Karpas-422 (cell line): ENCODE data around the gene UBE2V1. TPM values are rescaled to one million over a fixed set of nuclear protein-coding genes. Genes with fewer than 3 reads are reported as not detected.
"Not testable (repeated sequence)": the region's sequence is repeated elsewhere in the genome, so short reads cannot be mapped to it uniquely, and the experiment has no call there.

Experiments
- DNase-seq: peaks from one replicate; pipeline ENCODE4 v3.0.0-alpha.2; 2015
- H2AFZ ChIP-seq: fragments of 200-600 bp; sonication (generic); 2 replicates; pipeline ENCODE4 v1.6.1; 2014; ENCODE audit warnings: antibody characterized with exemption, low read length, mixed read lengths
- H3K27ac ChIP-seq: fragments of 200-600 bp; sonication (generic); 2 replicates; pipeline ENCODE4 v1.5.1; 2014; ENCODE audit warnings: mild to moderate bottlenecking, low read length, moderate library complexity
- H3K27me3 ChIP-seq: fragments of 200-600 bp; sonication (generic); 2 replicates; pipeline ENCODE4 v1.6.1; 2014; ENCODE audit warnings: low read length, mixed read lengths
- H3K36me3 ChIP-seq: fragments of 200-600 bp; sonication (generic); 2 replicates; pipeline ENCODE4 v1.6.1; 2014; ENCODE audit warnings: low read length, mixed read lengths; ENCODE audit not compliant: insufficient read depth
- H3K4me1 ChIP-seq: fragments of 200-600 bp; sonication (generic); 2 replicates; pipeline ENCODE4 v1.6.1; 2014; ENCODE audit warnings: mild to moderate bottlenecking, low read length, mixed read lengths
- H3K4me2 ChIP-seq: fragments of 200-600 bp; sonication (generic); 2 replicates; pipeline ENCODE4 v1.6.1; 2014; ENCODE audit warnings: low read length, low read depth, mild to moderate bottlenecking; ENCODE audit not compliant: poor library complexity, severe bottlenecking
- H3K4me3 ChIP-seq: fragments of 200-600 bp; sonication (generic); 2 replicates; pipeline ENCODE4 v1.5.1; 2014; ENCODE audit warnings: mild to moderate bottlenecking, antibody characterized with exemption, low read length, mixed read lengths
- H3K79me2 ChIP-seq: fragments of 200-600 bp; sonication (generic); 2 replicates; pipeline ENCODE4 v1.6.1; 2014; ENCODE audit warnings: mild to moderate bottlenecking, low read length, mixed read lengths
- H3K9ac ChIP-seq: fragments of 200-600 bp; sonication (generic); 2 replicates; pipeline ENCODE4 v1.6.0; 2014; ENCODE audit warnings: low read length
- H3K9me2 ChIP-seq: fragments of 200-600 bp; sonication (generic), shearing (Covaris generic); replicated peaks from 2 replicates; pipeline ENCODE4 v1.6.0; 2014; ENCODE audit warnings: mild to moderate bottlenecking, low read length, moderate library complexity; ENCODE audit not compliant: insufficient read depth
- H3K9me3 ChIP-seq: fragments of 300-700, 200-600 bp; sonication (generic); 2 replicates; pipeline ENCODE4 v1.6.1; 2014; ENCODE audit warnings: low read length, mixed read lengths
- H4K20me1 ChIP-seq: fragments of 200-600 bp; sonication (generic); 2 replicates; pipeline ENCODE4 v1.6.1; 2014; ENCODE audit warnings: mild to moderate bottlenecking, antibody characterized with exemption, low read length, low read depth; ENCODE audit not compliant: insufficient read depth
- total RNA-seq: library from RNA; depleted of rRNA; stranded (reverse); fragments of >200 nt; shearing (Covaris generic); gene quantifications from 2 replicates; pipeline ENCODE4 v1.2.3, GENCODE V29; 2014; ENCODE audit warnings: low replicate concordance

UBE2V1 gene
- total RNA-seq, 1 experiment from 2014 or later, result 95.6 TPM

DNA sequence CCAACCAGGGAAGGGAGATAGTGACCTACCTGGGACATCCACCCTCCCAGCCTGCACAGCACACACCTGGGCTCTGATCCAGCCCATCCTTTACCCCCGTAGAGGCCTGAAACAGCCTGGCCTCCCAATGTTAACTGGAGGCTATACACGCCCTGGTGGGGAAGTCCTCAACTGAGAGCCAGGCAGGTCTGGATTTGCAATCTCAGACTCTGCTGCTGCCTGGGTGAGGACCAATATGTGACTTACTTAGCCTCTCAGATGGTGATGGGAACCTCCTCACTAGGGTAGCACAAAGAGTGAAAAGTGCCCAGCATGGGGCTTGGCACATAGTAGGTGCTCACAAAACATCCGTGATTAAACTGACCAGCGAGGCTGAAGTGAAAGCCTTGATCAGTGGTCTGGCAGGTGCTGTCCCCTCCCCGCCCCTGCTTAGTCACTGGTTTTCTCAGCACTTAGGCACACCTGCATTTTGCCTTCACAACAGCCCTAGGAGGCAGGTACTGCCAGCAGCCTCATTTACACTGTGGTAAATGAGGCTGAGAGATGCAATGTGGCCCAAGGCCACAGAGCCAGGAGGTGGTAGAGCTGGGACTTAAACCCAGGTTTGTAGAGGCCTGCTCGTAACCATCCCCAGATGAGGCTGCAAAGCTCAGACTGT lies 28.2 kb upstream of the UBE2V1 start:
- Histone ChIP-seq H3K4me2 (no peak overlapping the region), H2AFZ (no peak overlapping the region), H4K20me1 (no peaks in the 10 kb centered on the region), H3K79me2 (peaks cover 36% of the 10 kb centered on the region), H3K36me3 (peaks cover 4% of the 10 kb centered on the region; the same call in 1 of the 2 replicates), H3K4me3 (no peak overlapping the region), H3K27me3 (no peaks in the 10 kb centered on the region), H3K27ac (no peak overlapping the region), H3K9ac (no peak overlapping the region), H3K9me3 (no peaks in the 10 kb centered on the region), H3K9me2 (no peaks in the 10 kb centered on the region), H3K4me1 (peaks cover under 1% of the 10 kb centered on the region)
- no peak for DNase-seq

DNA sequence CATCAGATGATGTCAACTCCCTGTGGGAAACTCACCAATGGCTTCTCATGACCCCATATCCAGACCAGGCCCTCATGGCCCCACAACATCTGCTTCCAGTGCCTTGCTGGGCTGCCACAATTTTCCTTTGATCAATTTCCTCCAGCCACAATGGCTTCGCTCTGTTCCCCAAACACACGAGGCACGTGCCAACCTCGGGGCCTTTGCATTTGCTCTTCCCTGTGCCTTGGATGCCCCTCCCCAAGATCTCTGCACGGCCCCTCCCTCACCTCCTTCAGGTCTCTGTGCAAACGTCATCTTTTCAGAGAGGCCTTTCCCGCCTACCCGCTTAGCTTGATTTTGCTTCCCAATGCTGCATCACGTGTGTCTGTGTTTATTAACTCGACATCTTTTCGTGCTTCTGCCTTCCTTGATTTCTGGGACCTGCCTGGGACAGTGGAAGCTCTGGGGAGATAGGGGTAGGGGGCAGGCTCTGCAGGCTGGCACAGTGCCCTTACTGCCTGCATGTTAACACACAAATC lies 27.4 kb upstream of the UBE2V1 start:
- H3K4me3 ChIP-seq, result no peak overlapping the region
- H3K27me3 ChIP-seq, result no peaks in the 10 kb centered on the region
- H3K36me3 ChIP-seq, result peaks cover 7% of the 10 kb centered on the region; the same call in 1 of the 2 replicates
- H3K4me2 ChIP-seq, result no peak overlapping the region
- H3K4me1 ChIP-seq, result no peaks in the 10 kb centered on the region
- no peak overlapping the region for H3K27ac ChIP-seq
- no peaks in the 10 kb centered on the region for H4K20me1 ChIP-seq
- no peak for DNase-seq
- no peaks in the 10 kb centered on the region for H3K9me3 ChIP-seq
- no peak overlapping the region for H2AFZ ChIP-seq
- no peak overlapping the region for H3K9ac ChIP-seq
- H3K79me2 ChIP-seq, result peaks cover 35% of the 10 kb centered on the region
- no peaks in the 10 kb centered on the region for H3K9me2 ChIP-seq

DNA sequence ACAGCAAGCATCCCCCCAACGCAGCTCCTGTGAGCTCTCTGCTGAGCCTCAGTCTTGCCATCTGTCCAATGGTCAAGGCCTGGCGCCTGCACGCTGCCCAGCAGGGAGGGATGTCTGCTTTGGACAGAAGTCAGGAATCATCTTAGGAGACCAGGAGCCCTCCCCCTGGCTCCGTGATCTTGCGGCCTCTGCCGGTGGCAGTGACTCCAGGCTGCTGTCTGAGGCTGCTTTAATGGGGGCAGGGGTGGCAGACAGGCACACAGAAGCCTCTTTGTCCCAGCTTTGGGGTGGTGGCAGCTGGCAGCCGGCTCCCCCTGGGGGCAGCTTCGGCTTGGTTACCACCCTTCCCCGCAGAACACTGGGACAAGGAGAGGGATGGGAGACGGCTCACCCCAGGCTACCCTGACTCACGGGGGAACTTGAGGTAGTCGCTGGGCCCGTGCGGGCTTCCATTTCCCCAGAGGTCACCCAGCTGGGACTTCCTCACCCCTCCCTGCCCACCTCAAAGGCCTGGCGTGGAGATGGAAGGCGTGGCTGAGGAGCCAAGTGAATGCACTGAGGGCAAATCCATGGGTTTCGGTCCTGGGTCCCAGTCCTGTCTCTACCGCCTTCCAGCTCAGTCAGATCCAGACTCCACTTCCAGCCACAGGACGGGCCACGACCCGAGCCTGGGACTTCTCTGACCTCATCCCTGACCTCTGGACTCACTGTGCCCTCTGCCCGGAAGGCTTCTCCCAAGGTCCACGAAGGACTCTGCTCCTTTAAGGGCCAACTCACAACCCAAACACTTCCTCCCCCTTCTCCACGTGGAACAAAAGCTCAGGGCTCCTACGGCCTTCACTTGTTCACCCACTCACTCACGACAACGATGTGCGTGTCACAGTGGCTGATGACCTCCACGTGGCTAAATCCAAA lies 25.8 kb upstream of the UBE2V1 start:
- no peak for DNase-seq
- H3K9ac ChIP-seq, result no peak overlapping the region
- no peaks in the 10 kb centered on the region for H4K20me1 ChIP-seq
- no peak overlapping the region for H2AFZ ChIP-seq
- peaks cover 28% of the 10 kb centered on the region for H3K79me2 ChIP-seq
- peaks cover 7% of the 10 kb centered on the region; the same call in 1 of the 2 replicates for H3K36me3 ChIP-seq
- H3K4me2 ChIP-seq, result no peak overlapping the region
- no peak overlapping the region for H3K4me3 ChIP-seq
- no peaks in the 10 kb centered on the region for H3K4me1 ChIP-seq
- no peaks in the 10 kb centered on the region for H3K9me2 ChIP-seq
- H3K9me3 ChIP-seq, result no peaks in the 10 kb centered on the region
- no peak overlapping the region for H3K27ac ChIP-seq
- H3K27me3 ChIP-seq, result no peaks in the 10 kb centered on the region

GRCh38 chr20:50138120-50138478 lies 25.1 kb upstream of the UBE2V1 start:
- H3K9me2 ChIP-seq, result no peaks in the 10 kb centered on the region
- H3K4me2 ChIP-seq, result no peak overlapping the region
- H3K36me3 ChIP-seq, result peaks cover 7% of the 10 kb centered on the region; the same call in 1 of the 2 replicates
- no peak overlapping the region for H3K9ac ChIP-seq
- no peak overlapping the region for H2AFZ ChIP-seq
- no peaks in the 10 kb centered on the region for H3K27me3 ChIP-seq
- H3K79me2 ChIP-seq, result peaks cover 29% of the 10 kb centered on the region
- H3K4me1 ChIP-seq, result no peaks in the 10 kb centered on the region
- no peaks in the 10 kb centered on the region for H4K20me1 ChIP-seq
- DNase-seq, result no peak
- H3K9me3 ChIP-seq, result no peaks in the 10 kb centered on the region
- H3K4me3 ChIP-seq, result no peak overlapping the region
- no peak overlapping the region for H3K27ac ChIP-seq

DNA sequence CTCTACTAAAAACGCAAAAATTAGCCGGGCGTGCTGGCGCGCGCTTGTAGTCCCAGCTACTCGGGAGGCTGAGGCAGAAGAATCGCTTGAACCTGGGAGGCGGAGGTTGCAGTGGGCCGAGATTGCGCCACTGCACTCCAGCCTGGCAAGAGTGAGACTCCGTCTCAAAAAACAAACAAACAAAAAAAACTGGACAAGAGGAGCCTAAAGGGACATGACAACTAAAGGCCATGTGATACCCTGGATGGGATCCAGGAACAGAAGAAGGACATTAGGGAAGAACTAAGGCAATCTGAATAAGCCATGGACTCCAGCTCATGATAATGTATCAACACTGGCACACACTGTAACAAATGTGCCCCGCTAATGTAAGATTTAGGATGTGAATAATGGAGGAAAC lies 24.8 kb upstream of the UBE2V1 start:
- not testable (repeated sequence) for DNase-seq, H3K4me1 ChIP-seq, H3K4me2 ChIP-seq, H3K4me3 ChIP-seq, H3K27me3 ChIP-seq, H3K9me2 ChIP-seq, H3K9ac ChIP-seq, H2AFZ ChIP-seq, H3K9me3 ChIP-seq, H3K36me3 ChIP-seq, H3K27ac ChIP-seq, H4K20me1 ChIP-seq
- H3K79me2 ChIP-seq, result peaks cover 28% of the 10 kb centered on the region

GRCh38 chr20:50136822-50137599 lies 24.1 kb upstream of the UBE2V1 start:
- Histone ChIP-seq H3K79me2 (peaks cover 26% of the 10 kb centered on the region), H2AFZ (no peak overlapping the region), H4K20me1 (no peaks in the 10 kb centered on the region), H3K9ac (no peak overlapping the region), H3K4me1 (no peaks in the 10 kb centered on the region), H3K36me3 (peaks cover 13% of the 10 kb centered on the region; the same call in 1 of the 2 replicates), H3K27ac (no peak overlapping the region), H3K9me3 (no peaks in the 10 kb centered on the region), H3K9me2 (no peaks in the 10 kb centered on the region), H3K4me3 (no peak overlapping the region), H3K4me2 (no peak overlapping the region), H3K27me3 (no peaks in the 10 kb centered on the region)
- no peak for DNase-seq

DNA sequence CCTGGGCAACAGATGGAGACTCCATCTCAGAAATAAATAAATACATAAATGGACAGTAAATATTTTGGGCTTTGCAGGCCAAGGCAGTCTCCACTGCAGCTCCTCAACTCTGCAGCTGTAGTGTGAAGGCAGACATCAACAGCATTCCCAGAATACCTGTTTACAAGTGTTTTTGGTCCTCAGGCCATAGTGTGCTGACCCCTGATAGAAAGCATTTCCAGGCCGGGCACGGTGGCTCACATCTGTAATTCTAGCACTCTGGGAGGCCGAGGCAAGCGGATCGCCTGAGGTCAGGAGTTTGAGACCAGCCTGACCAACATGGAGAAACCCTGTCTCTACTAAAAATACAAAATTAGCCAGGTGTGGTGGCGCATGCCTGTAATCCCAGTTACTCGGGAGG lies 22.2 kb upstream of the UBE2V1 start:
- H2AFZ ChIP-seq, H4K20me1 ChIP-seq, H3K27ac ChIP-seq, H3K27me3 ChIP-seq, H3K4me3 ChIP-seq, DNase-seq, H3K9ac ChIP-seq, H3K4me1 ChIP-seq, H3K9me2 ChIP-seq, H3K9me3 ChIP-seq, H3K4me2 ChIP-seq: not testable (repeated sequence)
- peaks cover 12% of the 10 kb centered on the region; the same call in 1 of the 2 replicates for H3K36me3 ChIP-seq
- H3K79me2 ChIP-seq, result peaks cover 18% of the 10 kb centered on the region; the same call in 1 of the 2 replicates
